GM12878 (cell line): ENCODE results near the gene ATP2A3.

ENCODE experiments used
- BHLHE40 ChIP-seq, 2 experiments: fragments of 450-650 bp in 1 of 2; IDR thresholded peaks; 2 replicates each; pipeline ENCODE4 v1.6.1; 2011 to 2017; ENCODE audit warnings: low read depth in 2 of 2, borderline replicate concordance in 1 of 2, improper control_type of control experiment in 1 of 2, low read length in 1 of 2, mild to moderate bottlenecking in 1 of 2
- BMI1 ChIP-seq: fragments of 450-650 bp; IDR thresholded peaks from 2 replicates; pipeline ENCODE4 v1.6.1; 2016; ENCODE audit warnings: mild to moderate bottlenecking, moderate library complexity, borderline replicate concordance
- EP300 ChIP-seq, 2 experiments: fragments of 150-350 bp in 1 of 2; IDR thresholded peaks; 2 replicates each; pipeline ENCODE4 v1.6.1; 2011 to 2012; ENCODE audit warnings: low read depth in 2 of 2, low read length in 2 of 2, borderline replicate concordance in 1 of 2, improper control_type of control experiment in 1 of 2, inconsistent platforms in 1 of 2; ENCODE audit not compliant: control insufficient read depth in 1 of 2
- KLF5 ChIP-seq: fragments of 450-650 bp; IDR thresholded peaks from 2 replicates; pipeline ENCODE4 v1.6.1; 2014; ENCODE audit warnings: mild to moderate bottlenecking; ENCODE audit not compliant: partially characterized antibody
- SIN3A ChIP-seq: IDR thresholded peaks from 2 replicates; pipeline ENCODE4 v1.6.1; 2012; ENCODE audit warnings: low read depth, low read length, improper control_type of control experiment
- SMARCA5 ChIP-seq: fragments of 450-650 bp; IDR thresholded peaks from 2 replicates; pipeline ENCODE4 v1.6.1; 2017; ENCODE audit warnings: mild to moderate bottlenecking
- SP1 ChIP-seq: IDR thresholded peaks from one replicate; pipeline ENCODE4 v1.6.1; 2011; ENCODE audit warnings: low read depth, low read length
- TAF1 ChIP-seq: IDR thresholded peaks from 2 replicates; pipeline ENCODE4 v1.6.1; 2011; ENCODE audit warnings: mild to moderate bottlenecking, low read depth, low read length, borderline replicate concordance
- TARDBP ChIP-seq: IDR thresholded peaks from 2 replicates; pipeline ENCODE4 v1.6.1; 2016; ENCODE audit warnings: borderline replicate concordance
- TF ChIP-seq, protein P1 (sequence below), 3 experiments: IDR thresholded peaks in 2 of 3; conservative IDR thresholded peaks in 1 of 3; 2 replicates each; pipeline ENCODE4 v1.5.1; 2011; ENCODE audit warnings: low read depth in 3 of 3, low read length in 3 of 3, mild to moderate bottlenecking in 3 of 3, control low read depth in 2 of 3, moderate library complexity in 2 of 3, inconsistent platforms in 1 of 3, mixed read lengths in 1 of 3; ENCODE audit not compliant: control insufficient read depth in 2 of 3, insufficient read depth in 1 of 3; ENCODE audit errors: extremely low read depth in 1 of 3
- TF ChIP-seq, protein P2 (sequence below): fragments of 450-650 bp; IDR thresholded peaks from 2 replicates; pipeline ENCODE4 v1.6.1; 2017; ENCODE audit warnings: mild to moderate bottlenecking, moderate library complexity
- TF ChIP-seq, protein P3 (sequence below): fragments of 450-650 bp; IDR thresholded peaks from 2 replicates; pipeline ENCODE4 v1.6.1; 2016; ENCODE audit warnings: mild to moderate bottlenecking
- TF ChIP-seq, protein P4 (sequence below): fragments of 150-350 bp; IDR thresholded peaks from 2 replicates; pipeline ENCODE4 v1.6.1; 2016; ENCODE audit warnings: low read depth, low read length
- TF ChIP-seq, protein P5 (sequence below): fragments of 450-650 bp; IDR thresholded peaks from 2 replicates; pipeline ENCODE4 v1.6.1; 2017; ENCODE audit warnings: mild to moderate bottlenecking

DNA sequence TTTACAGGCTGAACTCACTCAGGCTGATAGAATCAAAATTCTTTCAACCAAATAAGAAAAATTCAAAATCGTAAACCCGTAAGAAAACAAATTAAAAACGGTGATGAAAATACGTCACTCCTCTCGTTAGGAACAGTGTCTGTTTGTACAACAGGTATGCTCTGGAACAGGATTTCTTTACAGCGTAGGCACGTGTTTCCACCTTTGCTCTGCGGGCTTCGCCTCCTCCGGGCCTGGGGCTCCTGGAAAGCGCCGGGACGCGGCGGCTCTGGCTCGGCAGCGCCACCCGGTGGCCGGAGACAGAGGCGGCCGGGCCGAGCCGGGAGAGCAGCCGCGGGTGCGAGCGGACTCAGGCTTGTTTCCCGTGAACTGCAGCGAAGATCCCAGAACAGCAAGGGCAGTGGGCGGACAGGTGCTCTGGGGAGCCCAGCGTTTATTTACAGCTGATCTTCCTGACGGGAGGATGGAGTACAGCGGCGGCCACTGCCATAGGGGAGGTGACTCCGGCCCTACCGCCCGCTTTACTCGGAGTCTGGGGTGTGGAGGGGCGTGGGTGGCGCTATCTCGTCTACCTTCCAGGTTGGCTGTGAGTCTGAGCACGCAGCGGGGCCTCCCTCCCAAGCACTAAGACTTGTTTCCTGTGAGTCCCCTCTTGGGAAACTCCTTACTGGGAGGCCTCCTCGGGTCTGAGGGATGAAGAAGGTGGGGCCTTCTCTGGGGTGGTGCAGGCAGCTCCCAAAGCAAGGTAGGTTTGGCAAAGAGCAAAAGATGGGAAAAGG, 40.5 kb upstream of the ATP2A3 start:
- TF ChIP-seq, protein P1, sequence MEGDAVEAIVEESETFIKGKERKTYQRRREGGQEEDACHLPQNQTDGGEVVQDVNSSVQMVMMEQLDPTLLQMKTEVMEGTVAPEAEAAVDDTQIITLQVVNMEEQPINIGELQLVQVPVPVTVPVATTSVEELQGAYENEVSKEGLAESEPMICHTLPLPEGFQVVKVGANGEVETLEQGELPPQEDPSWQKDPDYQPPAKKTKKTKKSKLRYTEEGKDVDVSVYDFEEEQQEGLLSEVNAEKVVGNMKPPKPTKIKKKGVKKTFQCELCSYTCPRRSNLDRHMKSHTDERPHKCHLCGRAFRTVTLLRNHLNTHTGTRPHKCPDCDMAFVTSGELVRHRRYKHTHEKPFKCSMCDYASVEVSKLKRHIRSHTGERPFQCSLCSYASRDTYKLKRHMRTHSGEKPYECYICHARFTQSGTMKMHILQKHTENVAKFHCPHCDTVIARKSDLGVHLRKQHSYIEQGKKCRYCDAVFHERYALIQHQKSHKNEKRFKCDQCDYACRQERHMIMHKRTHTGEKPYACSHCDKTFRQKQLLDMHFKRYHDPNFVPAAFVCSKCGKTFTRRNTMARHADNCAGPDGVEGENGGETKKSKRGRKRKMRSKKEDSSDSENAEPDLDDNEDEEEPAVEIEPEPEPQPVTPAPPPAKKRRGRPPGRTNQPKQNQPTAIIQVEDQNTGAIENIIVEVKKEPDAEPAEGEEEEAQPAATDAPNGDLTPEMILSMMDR (IDR thresholded peaks at IDR 0.05 in 2 of 3, conservative IDR thresholded peaks at IDR 0.05 in 1 of 3; ENCODE audit: control insufficient read depth in 2 of 3, extremely low read depth in 1 of 3, insufficient read depth in 1 of 3, low read depth in 3 of 3, low read length in 3 of 3), result peak; percentile 81 to 85 (median 83)
- TF ChIP-seq KLF5, result no peak
- TF ChIP-seq TAF1, result no peak
- TF ChIP-seq, protein P2, sequence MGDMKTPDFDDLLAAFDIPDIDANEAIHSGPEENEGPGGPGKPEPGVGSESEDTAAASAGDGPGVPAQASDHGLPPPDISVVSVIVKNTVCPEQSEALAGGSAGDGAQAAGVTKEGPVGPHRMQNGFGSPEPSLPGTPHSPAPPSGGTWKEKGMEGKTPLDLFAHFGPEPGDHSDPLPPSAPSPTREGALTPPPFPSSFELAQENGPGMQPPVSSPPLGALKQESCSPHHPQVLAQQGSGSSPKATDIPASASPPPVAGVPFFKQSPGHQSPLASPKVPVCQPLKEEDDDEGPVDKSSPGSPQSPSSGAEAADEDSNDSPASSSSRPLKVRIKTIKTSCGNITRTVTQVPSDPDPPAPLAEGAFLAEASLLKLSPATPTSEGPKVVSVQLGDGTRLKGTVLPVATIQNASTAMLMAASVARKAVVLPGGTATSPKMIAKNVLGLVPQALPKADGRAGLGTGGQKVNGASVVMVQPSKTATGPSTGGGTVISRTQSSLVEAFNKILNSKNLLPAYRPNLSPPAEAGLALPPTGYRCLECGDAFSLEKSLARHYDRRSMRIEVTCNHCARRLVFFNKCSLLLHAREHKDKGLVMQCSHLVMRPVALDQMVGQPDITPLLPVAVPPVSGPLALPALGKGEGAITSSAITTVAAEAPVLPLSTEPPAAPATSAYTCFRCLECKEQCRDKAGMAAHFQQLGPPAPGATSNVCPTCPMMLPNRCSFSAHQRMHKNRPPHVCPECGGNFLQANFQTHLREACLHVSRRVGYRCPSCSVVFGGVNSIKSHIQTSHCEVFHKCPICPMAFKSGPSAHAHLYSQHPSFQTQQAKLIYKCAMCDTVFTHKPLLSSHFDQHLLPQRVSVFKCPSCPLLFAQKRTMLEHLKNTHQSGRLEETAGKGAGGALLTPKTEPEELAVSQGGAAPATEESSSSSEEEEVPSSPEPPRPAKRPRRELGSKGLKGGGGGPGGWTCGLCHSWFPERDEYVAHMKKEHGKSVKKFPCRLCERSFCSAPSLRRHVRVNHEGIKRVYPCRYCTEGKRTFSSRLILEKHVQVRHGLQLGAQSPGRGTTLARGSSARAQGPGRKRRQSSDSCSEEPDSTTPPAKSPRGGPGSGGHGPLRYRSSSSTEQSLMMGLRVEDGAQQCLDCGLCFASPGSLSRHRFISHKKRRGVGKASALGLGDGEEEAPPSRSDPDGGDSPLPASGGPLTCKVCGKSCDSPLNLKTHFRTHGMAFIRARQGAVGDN, result no peak
- no peak for TF ChIP-seq EP300 (IDR thresholded peaks at IDR 0.05; ENCODE audit: borderline replicate concordance in 1 of 2, control insufficient read depth in 1 of 2, low read depth in 2 of 2, low read length in 2 of 2)
- TF ChIP-seq TARDBP, result no peak
- TF ChIP-seq SP1, result no peak
- TF ChIP-seq BMI1, result no peak
- TF ChIP-seq SMARCA5, result 0 out of 2 replicates have a peak, but pooled peaks have one; percentile 24
- TF ChIP-seq, protein P3, sequence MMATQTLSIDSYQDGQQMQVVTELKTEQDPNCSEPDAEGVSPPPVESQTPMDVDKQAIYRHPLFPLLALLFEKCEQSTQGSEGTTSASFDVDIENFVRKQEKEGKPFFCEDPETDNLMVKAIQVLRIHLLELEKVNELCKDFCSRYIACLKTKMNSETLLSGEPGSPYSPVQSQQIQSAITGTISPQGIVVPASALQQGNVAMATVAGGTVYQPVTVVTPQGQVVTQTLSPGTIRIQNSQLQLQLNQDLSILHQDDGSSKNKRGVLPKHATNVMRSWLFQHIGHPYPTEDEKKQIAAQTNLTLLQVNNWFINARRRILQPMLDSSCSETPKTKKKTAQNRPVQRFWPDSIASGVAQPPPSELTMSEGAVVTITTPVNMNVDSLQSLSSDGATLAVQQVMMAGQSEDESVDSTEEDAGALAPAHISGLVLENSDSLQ, result no peak
- TF ChIP-seq BHLHE40 (IDR thresholded peaks at IDR 0.05; ENCODE audit: borderline replicate concordance in 1 of 2, low read depth in 2 of 2, low read length in 1 of 2), result peak; percentile 60 to 66; a peak in 3 of 4 replicates
- TF ChIP-seq, protein P4, sequence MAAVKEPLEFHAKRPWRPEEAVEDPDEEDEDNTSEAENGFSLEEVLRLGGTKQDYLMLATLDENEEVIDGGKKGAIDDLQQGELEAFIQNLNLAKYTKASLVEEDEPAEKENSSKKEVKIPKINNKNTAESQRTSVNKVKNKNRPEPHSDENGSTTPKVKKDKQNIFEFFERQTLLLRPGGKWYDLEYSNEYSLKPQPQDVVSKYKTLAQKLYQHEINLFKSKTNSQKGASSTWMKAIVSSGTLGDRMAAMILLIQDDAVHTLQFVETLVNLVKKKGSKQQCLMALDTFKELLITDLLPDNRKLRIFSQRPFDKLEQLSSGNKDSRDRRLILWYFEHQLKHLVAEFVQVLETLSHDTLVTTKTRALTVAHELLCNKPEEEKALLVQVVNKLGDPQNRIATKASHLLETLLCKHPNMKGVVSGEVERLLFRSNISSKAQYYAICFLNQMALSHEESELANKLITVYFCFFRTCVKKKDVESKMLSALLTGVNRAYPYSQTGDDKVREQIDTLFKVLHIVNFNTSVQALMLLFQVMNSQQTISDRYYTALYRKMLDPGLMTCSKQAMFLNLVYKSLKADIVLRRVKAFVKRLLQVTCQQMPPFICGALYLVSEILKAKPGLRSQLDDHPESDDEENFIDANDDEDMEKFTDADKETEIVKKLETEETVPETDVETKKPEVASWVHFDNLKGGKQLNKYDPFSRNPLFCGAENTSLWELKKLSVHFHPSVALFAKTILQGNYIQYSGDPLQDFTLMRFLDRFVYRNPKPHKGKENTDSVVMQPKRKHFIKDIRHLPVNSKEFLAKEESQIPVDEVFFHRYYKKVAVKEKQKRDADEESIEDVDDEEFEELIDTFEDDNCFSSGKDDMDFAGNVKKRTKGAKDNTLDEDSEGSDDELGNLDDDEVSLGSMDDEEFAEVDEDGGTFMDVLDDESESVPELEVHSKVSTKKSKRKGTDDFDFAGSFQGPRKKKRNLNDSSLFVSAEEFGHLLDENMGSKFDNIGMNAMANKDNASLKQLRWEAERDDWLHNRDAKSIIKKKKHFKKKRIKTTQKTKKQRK, result no peak
- TF ChIP-seq, protein P5, sequence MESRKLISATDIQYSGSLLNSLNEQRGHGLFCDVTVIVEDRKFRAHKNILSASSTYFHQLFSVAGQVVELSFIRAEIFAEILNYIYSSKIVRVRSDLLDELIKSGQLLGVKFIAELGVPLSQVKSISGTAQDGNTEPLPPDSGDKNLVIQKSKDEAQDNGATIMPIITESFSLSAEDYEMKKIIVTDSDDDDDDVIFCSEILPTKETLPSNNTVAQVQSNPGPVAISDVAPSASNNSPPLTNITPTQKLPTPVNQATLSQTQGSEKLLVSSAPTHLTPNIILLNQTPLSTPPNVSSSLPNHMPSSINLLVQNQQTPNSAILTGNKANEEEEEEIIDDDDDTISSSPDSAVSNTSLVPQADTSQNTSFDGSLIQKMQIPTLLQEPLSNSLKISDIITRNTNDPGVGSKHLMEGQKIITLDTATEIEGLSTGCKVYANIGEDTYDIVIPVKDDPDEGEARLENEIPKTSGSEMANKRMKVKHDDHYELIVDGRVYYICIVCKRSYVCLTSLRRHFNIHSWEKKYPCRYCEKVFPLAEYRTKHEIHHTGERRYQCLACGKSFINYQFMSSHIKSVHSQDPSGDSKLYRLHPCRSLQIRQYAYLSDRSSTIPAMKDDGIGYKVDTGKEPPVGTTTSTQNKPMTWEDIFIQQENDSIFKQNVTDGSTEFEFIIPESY, result peak; percentile 88
- TF ChIP-seq SIN3A, result no peak
